ENCODE measurements around the gene SLC22A9.
"Not testable (repeated sequence)": the region's sequence is repeated elsewhere in the genome, so short reads cannot be mapped to it uniquely, and the experiment has no call there.

SLC22A9 gene

DNA sequence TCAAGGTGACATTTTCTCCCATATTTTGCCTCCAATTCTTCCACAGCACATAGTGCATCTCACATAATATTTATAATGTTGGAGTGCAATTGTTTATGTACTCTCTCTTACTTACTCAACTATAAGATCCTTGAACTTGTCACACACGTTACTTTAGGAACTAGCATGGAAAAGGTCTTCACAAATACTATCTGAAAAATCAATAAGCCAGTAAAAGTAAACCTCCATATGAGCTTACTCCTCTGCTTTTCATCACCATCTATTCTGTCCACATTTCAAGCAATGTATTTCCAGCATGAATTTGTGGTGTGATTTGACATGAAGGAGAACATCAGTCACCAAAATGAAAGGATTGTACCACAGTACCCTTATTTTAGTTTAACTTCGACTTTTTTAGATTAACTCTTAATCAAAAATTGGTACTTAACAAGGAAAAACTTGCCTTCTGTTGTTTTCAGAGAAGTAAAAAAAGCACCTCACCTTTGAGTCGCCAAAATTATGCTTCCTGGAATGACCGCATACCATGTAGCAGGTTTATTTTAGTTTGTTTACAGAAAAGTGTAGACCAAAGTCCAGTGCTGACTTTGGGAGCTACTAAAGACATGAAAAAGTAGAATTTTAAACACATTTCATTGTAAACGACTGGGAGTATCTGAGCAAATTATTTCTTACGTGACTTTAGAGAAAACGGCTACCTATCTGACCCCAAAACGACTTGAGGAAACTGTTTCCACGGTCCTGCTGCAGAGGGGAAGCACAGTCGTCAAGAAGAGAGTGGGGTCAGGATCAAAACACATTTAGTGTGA is at the start of gene SLC22A9:
TSS of gene SLC22A9 (plus strand) at position 621 of the 806 bp plus-strand sequence. CDS start 272 bp downstream, outside the sequence.
- no peak for DNase-seq (ENCODE audit: low spot score)

DNA sequence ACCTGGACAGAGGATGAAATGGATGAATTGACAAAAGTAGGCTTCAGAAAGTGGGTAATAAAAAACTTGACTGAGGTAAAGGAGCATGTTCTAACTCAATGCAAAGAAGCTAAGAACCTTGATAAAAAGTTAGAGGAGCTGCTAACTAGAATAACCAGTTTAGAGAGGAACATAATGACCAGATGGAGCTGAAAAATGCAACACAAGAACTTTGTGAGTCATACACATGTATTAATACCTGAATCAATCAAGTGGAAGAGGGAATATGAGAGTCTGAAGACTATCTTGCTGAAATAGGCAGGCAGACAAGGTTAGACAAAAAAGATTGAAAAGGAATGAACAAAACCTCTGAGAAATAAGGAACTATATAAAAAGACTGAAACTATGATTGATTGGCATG is 47.9 kb upstream of the SLC22A9 start:
- no peak for DNase-seq (ENCODE audit: low spot score)

DNA sequence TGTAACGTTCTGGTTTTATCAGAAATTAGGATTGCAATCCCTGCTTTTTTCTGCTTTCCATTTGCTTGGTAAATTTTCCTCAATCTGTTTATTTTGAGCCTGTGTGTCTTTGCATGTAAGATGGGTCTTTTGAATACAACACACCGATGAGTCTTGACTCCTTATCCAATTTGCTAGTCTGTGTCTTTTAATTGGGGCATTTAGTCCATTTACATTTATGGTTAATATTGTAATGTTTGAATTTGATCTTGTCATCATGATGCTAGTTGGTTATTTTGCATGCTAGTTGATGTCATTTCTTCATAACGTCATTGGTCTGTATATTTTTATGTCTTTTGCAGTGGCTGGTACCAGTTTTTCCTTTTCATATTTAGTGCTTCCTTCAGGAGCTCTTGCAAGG is 34.5 kb upstream of the SLC22A9 start:
- DNase-seq (ENCODE audit: low spot score): not testable (repeated sequence)

DNA sequence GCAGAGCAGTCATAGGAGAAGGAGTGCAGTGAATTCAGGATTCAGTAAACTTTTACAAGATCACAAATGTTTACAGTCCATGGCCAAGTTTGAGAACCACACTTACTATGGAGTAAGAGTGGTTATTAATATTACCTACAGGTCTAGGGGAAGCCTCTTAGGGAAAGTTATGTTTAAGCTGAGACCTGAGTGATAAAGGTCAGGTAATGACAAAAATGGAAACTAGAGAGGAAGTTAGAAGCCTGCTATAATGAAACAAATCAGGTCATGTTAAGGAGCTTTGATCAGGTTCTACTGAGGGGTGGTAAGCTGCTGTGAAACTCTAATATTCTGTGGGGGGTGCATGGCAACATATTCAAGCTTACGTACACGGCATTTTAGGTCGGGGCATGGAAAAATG is 32.5 kb upstream of the SLC22A9 start:
- no peak for DNase-seq (ENCODE audit: low spot score)

DNA sequence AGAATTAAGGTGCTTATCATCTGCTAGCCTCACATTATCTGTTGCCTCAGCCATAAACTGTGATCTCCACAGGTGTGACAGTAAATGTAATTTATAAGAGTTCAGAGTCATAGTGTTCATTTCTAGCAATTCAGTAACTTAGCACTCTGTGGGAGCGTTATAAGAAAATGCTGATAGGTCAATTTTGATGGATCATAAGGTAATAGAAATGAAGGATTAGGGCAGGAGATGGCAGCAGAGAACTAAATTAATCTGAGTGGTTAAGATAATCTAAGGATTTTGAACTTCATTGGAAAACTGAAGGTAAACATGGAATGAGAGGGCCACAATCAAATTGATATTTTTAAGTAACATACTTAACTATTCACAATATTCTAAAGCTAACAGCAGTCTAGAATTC is 26.5 kb upstream of the SLC22A9 start:
- no peak for DNase-seq (ENCODE audit: low spot score)

DNA sequence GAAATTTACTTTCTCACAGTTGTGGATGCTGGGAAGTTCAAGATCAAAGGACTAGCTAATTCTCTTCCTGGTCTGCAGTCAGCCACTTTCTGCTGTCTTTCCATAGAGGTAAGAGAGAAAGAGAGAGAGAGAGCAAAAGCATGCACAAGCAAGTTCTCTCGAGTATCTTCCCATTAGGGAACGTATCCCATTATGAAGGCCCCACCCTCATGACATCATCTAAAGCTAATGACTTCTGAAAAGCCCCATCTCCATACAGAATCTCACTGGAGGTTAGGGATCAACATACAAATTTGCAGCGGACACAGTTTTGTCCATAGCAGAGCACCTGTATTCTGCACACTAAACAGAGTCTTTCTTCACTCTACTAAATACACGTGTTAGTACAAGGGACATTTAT is 17.4 kb upstream of the SLC22A9 start:
- DNase-seq (ENCODE audit: low spot score): no peak

DNA sequence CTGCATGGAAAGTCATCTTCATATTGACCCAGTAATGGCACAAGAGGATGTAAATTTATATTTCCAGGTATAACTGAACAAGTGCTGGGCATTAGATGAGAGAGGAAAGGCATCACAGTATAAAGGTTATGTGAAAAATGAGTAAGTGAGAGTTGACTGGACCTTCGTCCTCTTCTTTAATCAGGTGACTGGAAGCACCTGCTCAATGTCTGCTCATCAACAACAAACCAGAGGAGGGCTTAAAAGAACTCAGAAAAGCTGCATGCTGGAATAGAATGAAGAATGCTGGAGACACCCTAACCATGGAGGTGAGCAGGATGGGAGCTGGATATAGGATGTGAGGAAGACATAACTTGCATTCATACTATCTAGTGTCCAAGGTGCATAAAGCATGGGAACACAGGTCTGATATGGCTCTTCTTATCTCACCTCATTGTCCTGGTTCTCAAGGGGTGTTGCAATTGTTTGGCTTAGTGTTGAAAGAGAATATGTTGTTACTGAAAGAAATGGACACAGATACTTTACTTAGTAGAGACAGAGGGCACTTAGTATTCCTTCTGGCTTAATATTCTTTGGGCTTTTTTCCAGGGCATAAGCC is 7.3 kb upstream of the SLC22A9 start:
- no peak for DNase-seq (ENCODE audit: low spot score)

DNA sequence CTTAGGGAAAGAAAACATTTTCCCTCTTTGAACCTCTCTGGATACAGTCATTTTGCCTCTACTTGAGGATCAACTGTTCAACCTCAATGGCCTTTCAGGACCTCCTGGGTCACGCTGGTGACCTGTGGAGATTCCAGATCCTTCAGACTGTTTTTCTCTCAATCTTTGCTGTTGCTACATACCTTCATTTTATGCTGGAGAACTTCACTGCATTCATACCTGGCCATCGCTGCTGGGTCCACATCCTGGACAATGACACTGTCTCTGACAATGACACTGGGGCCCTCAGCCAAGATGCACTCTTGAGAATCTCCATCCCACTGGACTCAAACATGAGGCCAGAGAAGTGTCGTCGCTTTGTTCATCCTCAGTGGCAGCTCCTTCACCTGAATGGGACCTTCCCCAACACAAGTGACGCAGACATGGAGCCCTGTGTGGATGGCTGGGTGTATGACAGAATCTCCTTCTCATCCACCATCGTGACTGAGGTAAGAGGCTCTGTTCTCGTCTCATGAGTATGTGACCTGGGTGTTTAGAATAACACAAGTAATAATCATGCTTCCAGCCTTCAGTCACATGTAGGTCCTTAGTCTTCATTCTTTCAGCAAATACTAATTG is 495 bp downstream of the SLC22A9 start:
- no peak for DNase-seq (ENCODE audit: low spot score)

DNA sequence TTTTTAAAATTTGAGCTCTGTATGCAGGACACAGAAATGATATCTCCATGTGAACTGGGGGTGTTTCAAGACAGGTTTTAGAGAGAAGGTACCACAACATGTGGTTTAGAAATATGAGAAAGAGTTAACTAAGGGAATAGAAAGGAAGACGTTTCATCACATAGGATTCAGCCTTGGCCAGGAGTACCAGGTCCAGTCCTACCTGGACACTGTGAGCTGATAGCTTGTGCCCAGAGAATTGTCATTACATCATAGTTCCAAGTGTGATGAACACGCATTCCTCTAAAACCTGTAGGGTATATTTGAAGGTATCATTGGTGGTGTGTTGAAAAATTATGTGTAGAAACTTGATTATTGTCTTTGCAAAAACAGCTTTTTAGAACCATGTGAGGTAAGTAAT is 1.8 kb downstream of the SLC22A9 start:
- DNase-seq (ENCODE audit: low spot score): no peak

DNA sequence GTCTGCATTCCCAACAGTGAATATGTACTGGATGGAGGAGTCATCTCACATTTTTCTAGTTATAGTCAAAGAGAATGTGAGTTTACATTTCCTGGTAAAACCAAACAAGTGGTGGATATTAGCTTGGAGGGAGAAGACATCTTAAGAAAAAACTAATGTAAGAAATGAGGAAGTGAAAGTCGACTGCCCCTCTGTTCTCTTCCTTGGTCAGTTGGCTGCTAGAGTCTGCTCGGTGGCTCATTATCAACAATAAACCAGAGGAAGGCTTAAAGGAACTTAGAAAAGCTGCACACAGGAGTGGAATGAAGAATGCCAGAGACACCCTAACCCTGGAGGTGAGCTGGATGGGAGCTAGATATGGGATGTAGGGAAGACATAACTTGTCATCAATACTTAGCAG is 5.8 kb downstream of the SLC22A9 start:
- no peak for DNase-seq (ENCODE audit: low spot score)

DNA sequence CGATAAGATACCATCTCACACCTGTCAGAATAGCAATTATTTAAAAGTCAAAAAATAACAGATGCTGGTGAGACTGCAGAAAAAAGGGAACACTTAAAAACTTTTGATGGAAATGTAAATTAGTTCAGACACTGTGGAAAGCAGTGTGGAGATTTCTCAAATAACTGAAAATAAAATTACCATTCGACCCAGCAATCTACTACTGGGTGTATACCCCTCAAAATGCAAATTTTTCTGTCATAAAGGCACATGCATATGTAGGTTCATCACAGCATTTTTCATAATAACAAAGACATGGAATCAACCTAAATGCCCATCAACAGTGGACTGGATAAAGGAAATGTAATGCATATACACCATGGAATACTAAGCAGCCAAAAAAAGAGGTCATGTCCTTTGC is 10.5 kb downstream of the SLC22A9 start:
- DNase-seq (ENCODE audit: low spot score): no peak

DNA sequence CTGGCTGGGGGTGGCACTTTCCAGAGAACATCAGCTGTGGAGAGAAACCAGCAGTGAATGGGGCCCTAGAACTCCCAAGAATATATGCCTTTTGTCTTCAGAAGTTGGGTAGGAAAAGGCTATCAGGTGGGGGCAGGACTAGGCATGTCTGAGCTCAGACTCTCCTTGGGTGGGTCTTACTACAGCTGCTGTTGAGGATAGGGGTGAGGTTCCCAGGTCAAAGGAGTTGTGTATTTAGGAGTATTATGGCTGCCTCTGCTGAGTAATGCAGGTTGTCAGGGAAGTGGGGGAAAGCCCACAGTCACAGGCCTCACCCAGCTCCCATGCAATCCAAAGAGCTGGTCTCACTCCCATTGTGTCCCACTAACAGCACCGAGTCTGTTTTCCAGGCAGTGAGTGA is 26.1 kb downstream of the SLC22A9 start:
- no peak for DNase-seq (ENCODE audit: low spot score)

DNA sequence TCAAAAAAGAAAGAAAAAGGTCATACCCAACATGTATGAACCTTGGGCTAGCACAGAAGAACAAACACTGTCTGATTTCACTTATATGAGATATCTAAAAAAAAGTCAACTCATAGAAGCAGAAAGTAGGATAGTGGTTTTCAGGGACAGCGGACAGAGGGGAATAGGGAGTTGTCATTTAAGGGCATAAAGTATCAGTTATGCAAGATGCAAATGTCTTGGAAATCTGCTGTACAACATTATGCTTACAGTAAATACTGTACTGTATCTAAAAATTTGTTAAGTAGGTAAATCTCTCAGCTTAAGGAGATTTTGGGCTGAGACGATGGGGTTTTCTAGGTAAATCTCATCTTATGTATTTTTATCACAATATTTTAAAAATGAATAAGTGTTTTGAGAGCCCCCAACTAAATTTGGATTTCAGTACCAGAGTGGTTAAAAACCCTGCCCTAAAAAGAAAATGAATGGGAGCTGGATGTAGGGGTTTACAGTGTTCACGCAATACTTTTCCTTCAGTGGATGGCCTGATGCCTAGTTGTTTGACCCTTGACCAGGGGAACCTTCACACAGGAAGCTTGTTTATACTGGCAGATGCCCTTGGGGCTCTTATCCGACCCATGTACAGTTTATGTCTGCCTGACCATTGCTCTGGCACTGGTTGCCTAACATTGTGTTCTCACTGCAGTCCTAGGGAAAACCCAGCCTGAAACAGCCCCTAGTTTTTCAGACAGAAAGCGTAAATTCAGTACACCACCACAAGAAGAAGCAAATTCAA is 34.8 kb downstream of the SLC22A9 start:
- DNase-seq (ENCODE audit: low spot score): no peak

DNA sequence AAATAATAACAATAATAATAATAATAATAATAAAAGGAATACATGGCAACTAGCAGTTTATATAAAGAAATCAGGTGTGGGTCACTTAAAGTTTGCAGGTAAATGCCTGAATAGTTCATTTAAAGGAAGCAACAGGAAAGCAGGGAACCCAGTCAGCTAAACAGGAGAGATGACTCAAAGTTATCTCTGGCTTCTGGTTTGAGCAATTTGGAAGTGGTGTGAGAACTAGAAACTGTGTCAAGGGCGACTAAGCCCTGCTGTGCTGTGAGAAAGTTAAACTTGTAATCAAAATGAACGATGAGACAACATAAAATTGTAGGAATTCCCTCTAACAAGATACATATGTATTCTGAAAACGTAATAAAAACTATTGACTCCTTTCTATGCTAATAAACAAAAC is 35.5 kb downstream of the SLC22A9 start:
- no peak for DNase-seq (ENCODE audit: low spot score)

DNA sequence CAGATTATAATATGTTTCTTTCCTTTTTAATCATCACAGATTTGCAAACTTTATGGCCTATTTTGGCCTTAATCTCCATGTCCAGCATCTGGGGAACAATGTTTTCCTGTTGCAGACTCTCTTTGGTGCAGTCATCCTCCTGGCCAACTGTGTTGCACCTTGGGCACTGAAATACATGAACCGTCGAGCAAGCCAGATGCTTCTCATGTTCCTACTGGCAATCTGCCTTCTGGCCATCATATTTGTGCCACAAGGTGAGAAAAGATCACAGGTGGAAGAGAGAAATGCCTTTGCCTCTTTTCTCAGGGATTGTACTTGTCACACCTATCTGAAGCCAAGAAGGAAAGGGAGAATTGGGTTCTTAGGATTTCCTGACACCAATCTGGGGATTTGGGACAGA is 36.9 kb downstream of the SLC22A9 start:
- DNase-seq (ENCODE audit: low spot score): no peak

DNA sequence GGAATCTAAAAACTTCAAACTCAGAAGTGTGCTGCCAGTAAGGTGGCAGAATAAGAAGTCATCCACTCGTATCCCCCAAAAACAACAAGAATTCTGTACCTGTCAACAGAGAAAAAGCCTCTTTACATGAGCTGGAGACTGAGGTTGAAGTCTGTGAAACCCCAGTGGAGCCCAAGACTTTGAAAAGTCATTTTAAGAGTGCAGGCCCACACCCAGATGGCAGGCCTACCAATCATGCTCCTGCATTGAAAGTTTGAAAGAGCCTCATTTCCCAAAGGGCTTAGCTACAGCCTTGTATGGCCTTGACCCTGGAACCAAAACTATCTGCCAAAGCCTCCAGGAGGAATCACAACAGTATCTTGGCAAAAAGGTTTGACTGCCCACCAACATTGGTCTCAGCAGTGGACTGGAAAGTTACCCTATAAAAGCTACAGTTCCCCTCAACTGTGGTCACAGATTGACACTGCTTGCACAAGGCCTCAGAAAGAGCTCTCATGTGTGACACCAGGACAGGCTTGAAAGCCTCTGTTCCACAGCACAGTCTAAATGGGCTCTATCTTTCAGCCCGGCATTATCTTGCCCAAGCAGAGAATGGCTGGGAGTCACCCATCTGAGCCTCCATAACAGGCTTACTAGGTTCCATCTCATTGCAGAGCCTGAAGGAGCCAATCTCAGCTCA is 47.7 kb downstream of the SLC22A9 start:
- no peak for DNase-seq (ENCODE audit: low spot score)

DNA sequence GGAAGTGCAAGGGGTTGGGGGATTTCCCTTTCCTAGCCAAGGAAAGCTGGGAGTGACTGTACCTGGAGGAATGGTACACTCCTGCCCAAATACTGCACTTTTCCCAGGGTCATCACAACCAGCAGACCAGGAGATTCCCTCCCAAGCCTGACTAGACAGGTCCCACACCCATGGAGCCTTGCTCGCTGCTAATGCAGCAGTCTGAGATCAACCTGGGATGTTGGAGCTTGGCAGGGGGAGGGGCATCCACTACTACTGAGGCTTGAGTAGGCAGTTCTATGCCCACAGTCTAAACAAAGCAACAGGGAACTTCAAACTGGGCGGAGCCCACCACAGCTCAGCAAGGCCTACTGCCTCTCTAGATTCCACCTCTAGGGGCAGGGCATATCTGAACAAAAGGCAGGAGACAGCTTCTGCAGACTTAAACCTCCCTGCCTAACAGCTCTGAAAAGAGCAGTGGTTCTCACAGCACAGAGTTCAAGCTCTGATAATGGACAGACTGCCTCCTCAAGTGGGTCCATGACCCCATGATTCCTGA is 58.5 kb downstream of the SLC22A9 start:
- no peak for DNase-seq (ENCODE audit: low spot score)

DNA sequence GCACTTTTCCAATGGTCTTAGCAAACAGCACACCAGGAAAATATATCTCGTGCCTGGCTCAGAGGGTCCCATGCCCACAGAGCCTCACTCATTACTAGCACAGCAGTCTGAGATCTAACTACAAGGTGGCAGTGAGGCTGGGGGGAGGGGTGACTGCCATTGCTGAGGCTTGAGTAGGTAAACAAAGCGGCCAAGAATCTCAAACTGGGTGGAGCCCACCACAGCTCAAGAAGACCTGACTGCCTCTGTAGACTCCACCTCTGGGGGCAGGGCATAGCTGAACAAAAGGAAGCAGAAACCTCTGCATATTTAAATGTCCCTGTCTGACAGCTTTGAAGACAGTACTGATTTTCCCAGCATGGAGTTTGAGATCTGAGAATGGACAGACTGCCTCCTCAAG is 61.1 kb downstream of the SLC22A9 start:
- DNase-seq (ENCODE audit: low spot score): not testable (repeated sequence)

DNA sequence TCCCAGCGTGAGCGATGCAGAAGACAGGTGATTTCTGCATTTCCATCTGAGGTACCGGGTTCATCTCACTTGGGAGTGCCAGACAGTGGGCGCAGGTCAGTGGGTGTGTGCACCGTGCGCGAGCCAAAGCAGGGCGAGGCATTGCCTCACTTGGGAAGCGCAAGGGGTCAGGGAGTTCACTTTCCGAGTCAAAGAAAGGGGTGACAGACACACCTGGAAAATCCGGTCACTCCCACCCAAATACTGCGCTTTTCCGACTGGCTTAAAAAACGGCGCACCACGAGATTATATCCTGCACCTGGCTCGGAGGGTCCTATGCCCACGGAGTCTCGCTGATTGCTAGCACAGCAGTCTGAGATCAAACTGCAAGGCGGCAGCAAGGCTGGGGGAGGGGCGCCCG is 65.8 kb downstream of the SLC22A9 start:
- not testable (repeated sequence) for DNase-seq (ENCODE audit: low spot score)

DNA sequence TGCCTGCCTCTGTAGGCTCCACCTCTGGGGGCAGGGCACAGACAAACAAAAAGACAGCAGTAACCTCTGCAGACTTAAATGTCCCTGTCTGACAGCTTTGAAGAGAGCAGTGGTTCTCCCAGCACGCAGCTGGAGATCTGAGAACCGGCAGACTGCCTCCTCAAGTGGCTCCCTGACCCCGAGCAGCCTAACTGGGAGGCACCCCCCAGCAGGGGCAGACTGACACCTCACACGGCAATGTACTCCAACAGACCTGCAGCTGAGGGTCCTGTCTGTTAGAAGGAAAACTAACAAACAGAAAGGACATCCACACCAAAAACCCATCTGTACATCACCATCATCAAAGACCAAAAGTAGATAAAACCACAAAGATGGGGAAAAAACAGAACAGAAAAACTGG is 66.2 kb downstream of the SLC22A9 start:
- DNase-seq (ENCODE audit: low spot score): not testable (repeated sequence)

DNA sequence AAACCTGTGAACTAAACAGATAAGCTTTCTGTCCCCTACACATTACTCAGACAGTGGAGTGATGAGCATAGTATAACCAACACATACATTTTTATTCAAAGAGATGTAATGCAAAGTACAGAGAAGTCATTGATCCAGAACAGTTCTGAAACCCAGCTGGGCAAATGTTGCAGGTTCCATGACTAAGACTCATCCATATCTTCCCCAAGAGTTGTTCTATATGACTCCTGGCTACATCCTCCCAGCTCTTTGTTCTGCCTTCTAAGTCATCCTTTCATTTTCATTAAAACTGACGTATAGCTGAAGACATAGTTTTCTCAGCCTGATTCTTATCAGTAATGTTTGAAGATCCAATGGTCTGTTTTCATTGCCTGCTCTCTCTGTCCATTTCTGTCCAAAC is 74.1 kb downstream of the SLC22A9 start:
- no peak for DNase-seq (ENCODE audit: low spot score)

DNA sequence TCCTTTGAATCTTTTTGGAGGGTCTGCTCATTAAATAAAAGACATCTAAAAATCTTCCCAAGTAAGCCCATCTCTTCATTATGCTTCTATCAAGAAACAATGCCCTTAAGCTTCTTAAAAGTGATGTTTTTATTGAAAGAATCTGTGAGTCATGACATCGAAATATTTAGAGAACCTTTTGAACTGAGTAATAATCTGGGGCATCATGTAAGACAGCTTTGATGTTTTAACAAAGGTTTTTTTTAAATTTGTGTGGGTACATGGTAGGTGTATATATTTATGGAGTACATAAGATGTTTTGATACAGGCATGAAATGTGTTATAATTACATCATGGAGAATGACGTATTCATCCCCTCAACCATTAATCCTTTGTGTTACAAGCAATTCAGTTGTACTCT is 74.6 kb downstream of the SLC22A9 start:
- peak; percentile 18 for DNase-seq (ENCODE audit: low spot score)

Data from putamen (tissue), 1 donor.